Esophagus muscularis mucosa (tissue), 3 donors: ENCODE data around the gene GAGE2A.

Source experiments
- POLR2A ChIP-seq: fragments of 450-650 bp; IDR thresholded peaks from one replicate; pipeline ENCODE4 v1.6.1; 2017; ENCODE audit warnings: antibody characterized with exemption, moderate library complexity, mild to moderate bottlenecking, low read depth
- POLR2AphosphoS5 ChIP-seq, 2 donors: sonication (generic); formaldehyde crosslinking; IDR thresholded peaks; one replicate each; pipeline ENCODE4 v1.6.1; 2017; ENCODE audit warnings: antibody characterized with exemption in 2 of 2
- TF ChIP-seq, protein P1 (sequence below), 3 experiments: fragments of 200-600 bp in 2 of 3; fragments of 450-650 bp in 1 of 3; sonication (generic) in 2 of 3; IDR thresholded peaks; one replicate each; pipeline ENCODE4 v1.5.1; 2017 to 2019; ENCODE audit warnings: antibody characterized with exemption in 3 of 3, mild to moderate bottlenecking in 2 of 3, moderate library complexity in 1 of 3

GRCh38 chrX:49610718-49611310 is 21.5 kb downstream of the GAGE2A start:
- TF ChIP-seq POLR2AphosphoS5 (IDR thresholded peaks at IDR 0.05) (no peak), POLR2A (no peak)
- TF ChIP-seq, protein P1, sequence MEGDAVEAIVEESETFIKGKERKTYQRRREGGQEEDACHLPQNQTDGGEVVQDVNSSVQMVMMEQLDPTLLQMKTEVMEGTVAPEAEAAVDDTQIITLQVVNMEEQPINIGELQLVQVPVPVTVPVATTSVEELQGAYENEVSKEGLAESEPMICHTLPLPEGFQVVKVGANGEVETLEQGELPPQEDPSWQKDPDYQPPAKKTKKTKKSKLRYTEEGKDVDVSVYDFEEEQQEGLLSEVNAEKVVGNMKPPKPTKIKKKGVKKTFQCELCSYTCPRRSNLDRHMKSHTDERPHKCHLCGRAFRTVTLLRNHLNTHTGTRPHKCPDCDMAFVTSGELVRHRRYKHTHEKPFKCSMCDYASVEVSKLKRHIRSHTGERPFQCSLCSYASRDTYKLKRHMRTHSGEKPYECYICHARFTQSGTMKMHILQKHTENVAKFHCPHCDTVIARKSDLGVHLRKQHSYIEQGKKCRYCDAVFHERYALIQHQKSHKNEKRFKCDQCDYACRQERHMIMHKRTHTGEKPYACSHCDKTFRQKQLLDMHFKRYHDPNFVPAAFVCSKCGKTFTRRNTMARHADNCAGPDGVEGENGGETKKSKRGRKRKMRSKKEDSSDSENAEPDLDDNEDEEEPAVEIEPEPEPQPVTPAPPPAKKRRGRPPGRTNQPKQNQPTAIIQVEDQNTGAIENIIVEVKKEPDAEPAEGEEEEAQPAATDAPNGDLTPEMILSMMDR (IDR thresholded peaks at IDR 0.05) = no peak
